Peyer's patch (tissue), 4 donors: ENCODE results near the gene PHF5A.

Experiments
- CTCF ChIP-seq, 6 experiments: fragments of 450-650 bp in 4 of 6; fragments of 200-600 bp in 2 of 6; sonication (generic) in 1 of 6; IDR thresholded peaks; one replicate each; pipeline ENCODE4 v1.5.1; 2017 to 2019; ENCODE audit warnings: antibody characterized with exemption in 6 of 6, mild to moderate bottlenecking in 3 of 6, moderate library complexity in 1 of 6
- POLR2A ChIP-seq, 2 donors: fragments of 450-650 bp; IDR thresholded peaks; one replicate each; pipeline ENCODE4 v1.5.1; 2017; ENCODE audit warnings: antibody characterized with exemption in 2 of 2, mild to moderate bottlenecking in 2 of 2, moderate library complexity in 2 of 2

- TF ChIP-seq POLR2A (IDR thresholded peaks at IDR 0.05), result no peak
- TF ChIP-seq CTCF (IDR thresholded peaks at IDR 0.05), result no peak
Observed at GRCh38 chr22:41425660-41426365, 42.7 kb downstream of the PHF5A start.
